Transverse colon (tissue), 4 donors: Measurements from ENCODE around the gene CREM.

Source experiments
- POLR2AphosphoS5 ChIP-seq, 3 donors: sonication (generic); formaldehyde crosslinking; IDR thresholded peaks; one replicate each; pipeline ENCODE4 v1.6.1; 2016; ENCODE audit warnings: antibody characterized with exemption in 3 of 3
- TF ChIP-seq, protein P1 (sequence below), 5 experiments: fragments of 200-600 bp in 3 of 5; fragments of 450-650 bp in 2 of 5; sonication (generic) in 3 of 5; IDR thresholded peaks; 1 replicate in 2 of 5; 2 replicates in 3 of 5; pipeline ENCODE4 v1.5.1; 2016 to 2017; ENCODE audit warnings: antibody characterized with exemption in 5 of 5, inconsistent platforms in 3 of 5, mild to moderate bottlenecking in 2 of 5, moderate library complexity in 1 of 5

DNA sequence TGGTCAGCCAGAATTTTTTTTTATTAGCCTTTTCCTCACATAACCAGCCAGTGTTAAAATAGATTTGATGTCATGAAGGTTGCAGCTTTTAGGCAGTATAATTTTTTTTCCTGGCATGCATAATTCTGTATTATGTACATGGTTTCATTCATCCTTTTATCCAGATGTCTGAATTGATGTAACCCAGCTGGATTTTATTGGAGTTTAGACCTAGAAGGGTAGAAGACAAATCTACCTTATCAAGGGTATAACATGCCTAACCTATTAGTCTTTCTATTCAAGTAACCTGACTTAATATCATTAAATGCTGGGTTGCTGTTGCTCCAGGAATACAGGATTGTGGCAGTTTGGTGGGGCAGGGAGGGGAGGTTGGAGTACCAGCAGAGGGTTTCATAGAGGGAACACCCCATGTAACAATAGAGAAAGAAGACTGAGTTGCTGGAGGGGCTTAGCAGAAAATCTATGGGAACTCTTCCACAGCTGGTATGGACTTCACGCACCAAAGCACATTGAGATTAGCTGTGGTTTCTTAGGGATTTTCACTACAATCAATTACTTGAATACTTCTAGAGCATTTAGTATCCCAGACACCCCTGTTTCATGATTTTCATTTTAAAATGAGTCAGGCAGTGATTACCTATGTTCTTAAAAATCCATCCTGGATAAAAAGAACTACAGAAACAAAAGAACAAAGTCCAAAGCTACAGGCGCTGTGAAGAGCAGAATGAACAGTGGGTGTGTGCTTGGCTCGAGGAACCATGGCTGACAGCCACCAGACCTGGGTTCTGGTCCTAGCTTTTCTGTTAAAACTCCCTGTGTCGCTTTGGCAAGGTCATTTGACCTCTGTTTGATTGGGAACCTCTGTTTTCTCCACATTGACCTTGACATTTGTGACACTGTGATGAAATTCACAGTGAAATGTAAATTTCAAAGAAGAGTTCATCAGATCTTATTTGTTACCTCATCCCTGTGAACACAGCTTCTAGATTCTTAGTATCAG lies 93.5 kb downstream of the CREM start:
- TF ChIP-seq, protein P1, sequence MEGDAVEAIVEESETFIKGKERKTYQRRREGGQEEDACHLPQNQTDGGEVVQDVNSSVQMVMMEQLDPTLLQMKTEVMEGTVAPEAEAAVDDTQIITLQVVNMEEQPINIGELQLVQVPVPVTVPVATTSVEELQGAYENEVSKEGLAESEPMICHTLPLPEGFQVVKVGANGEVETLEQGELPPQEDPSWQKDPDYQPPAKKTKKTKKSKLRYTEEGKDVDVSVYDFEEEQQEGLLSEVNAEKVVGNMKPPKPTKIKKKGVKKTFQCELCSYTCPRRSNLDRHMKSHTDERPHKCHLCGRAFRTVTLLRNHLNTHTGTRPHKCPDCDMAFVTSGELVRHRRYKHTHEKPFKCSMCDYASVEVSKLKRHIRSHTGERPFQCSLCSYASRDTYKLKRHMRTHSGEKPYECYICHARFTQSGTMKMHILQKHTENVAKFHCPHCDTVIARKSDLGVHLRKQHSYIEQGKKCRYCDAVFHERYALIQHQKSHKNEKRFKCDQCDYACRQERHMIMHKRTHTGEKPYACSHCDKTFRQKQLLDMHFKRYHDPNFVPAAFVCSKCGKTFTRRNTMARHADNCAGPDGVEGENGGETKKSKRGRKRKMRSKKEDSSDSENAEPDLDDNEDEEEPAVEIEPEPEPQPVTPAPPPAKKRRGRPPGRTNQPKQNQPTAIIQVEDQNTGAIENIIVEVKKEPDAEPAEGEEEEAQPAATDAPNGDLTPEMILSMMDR (IDR thresholded peaks at IDR 0.05) = no peak
- no peak for TF ChIP-seq POLR2AphosphoS5 (IDR thresholded peaks at IDR 0.05)
